K562 (cell line): ENCODE results near the gene RAB7A. TPM values are rescaled to one million over a fixed set of nuclear protein-coding genes. Genes with fewer than 3 reads are reported as not detected.

ENCODE experiments used
- ATAC-seq: fragments of 200-7000 bp; cut with Tn5 transposase; 3 replicates; pipeline ENCODE4 v1.9.1; 2020; ENCODE audit warnings: moderate library complexity
- BruUV-seq: library from RNA; stranded (reverse); fragments of 400-500 nt; replicated peaks from 2 replicates; lab custom pipeline; 2021; lab: Mats Ljungman, UMichigan
- CTCF ChIA-PET: fragments of 300-600 bp; formaldehyde crosslinking; extraction: SDS; loops from one replicate; lab custom pipeline; 2021; ENCODE audit warnings: low intra/inter-chr PET ratio; lab: Yijun Ruan, JAX
- POLR2A ChIA-PET: fragments of 300-600, 350-650 bp; sonication (Branson Sonifier 250); formaldehyde crosslinking; extraction: SDS; loops from one replicate; lab custom pipeline; 2021; ENCODE audit warnings: antibody characterized with exemption, inconsistent platforms; lab: Yijun Ruan, JAX
- DNase-seq, 4 experiments: peaks; one replicate each; pipeline versions ENCODE4 v3.0.0 to v3.0.0-alpha.2; 2011 to 2018; ENCODE audit warnings: low spot score in 3 of 4, mixed read lengths in 3 of 4; ENCODE audit errors: extremely low read depth in 1 of 4
- FAIRE-seq: peaks from 2 replicates; lab custom pipeline; 2011; peaks lifted over from hg19 to GRCh38; lab: Jason Lieb, UNC
- H2AFZ ChIP-seq: 2 replicates; pipeline ENCODE4 v1.6.0; 2011; ENCODE audit warnings: low read depth, low read length, control low read depth, inconsistent platforms
- H3K27ac ChIP-seq: fragments of 200-600 bp; 3 replicates; pipeline ENCODE4 v1.8.0; 2011; ENCODE audit warnings: low read depth, mild to moderate bottlenecking, control low read depth, inconsistent platforms, low read length, moderate library complexity, mixed read lengths; ENCODE audit errors: extremely low read depth
- H3K27me3 ChIP-seq, 2 experiments: fragments of 300-600 bp in 1 of 2; 2 replicates in 1 of 2; 3 replicates in 1 of 2; pipeline versions ENCODE4 v1.6.0 to v1.8.0; 2011; ENCODE audit warnings: inconsistent platforms in 2 of 2, low read length in 2 of 2, mild to moderate bottlenecking in 1 of 2, mixed read lengths in 1 of 2, moderate library complexity in 1 of 2; ENCODE audit not compliant: control insufficient read depth in 2 of 2, insufficient read depth in 2 of 2
- H3K36me3 ChIP-seq: fragments of 300-600 bp; 3 replicates; pipeline ENCODE4 v1.8.0; 2011; ENCODE audit warnings: mild to moderate bottlenecking, low read length, inconsistent platforms; ENCODE audit not compliant: control insufficient read depth, insufficient read depth
- H3K4me1 ChIP-seq, 2 experiments: fragments of 200-600 bp in 1 of 2; replicated peaks in 1 of 2; 2 replicates in 1 of 2; 3 replicates in 1 of 2; pipeline versions ENCODE4 v1.5.1 to v1.8.0; 2011; ENCODE audit warnings: inconsistent platforms in 2 of 2, low read length in 2 of 2, mild to moderate bottlenecking in 1 of 2, mixed read lengths in 1 of 2, moderate library complexity in 1 of 2; ENCODE audit not compliant: control insufficient read depth in 2 of 2, insufficient read depth in 2 of 2
- H3K4me2 ChIP-seq: 2 replicates; pipeline ENCODE4 v1.6.1; 2011; ENCODE audit warnings: low read length, control low read depth, inconsistent platforms, mixed read lengths; ENCODE audit not compliant: insufficient read depth
- H3K4me3 ChIP-seq: fragments of 200-600 bp; sonication (generic), shearing (Covaris generic); 2 replicates; pipeline ENCODE4 v1.5.1; 2016; ENCODE audit warnings: control low read depth, inconsistent platforms
- H3K79me2 ChIP-seq: fragments of 200-600 bp; 3 replicates; pipeline ENCODE4 v1.8.0; 2011; ENCODE audit warnings: low read length, inconsistent platforms; ENCODE audit not compliant: control insufficient read depth, insufficient read depth
- H3K9ac ChIP-seq, 2 experiments: 2 replicates each; pipeline versions ENCODE4 v1.6.0 to v1.6.1; 2011; ENCODE audit warnings: low read depth in 2 of 2, low read length in 2 of 2, control low read depth in 1 of 2, inconsistent platforms in 1 of 2, mild to moderate bottlenecking in 1 of 2, mixed read lengths in 1 of 2; ENCODE audit not compliant: insufficient read depth in 1 of 2
- H3K9me1 ChIP-seq: one replicate; pipeline ENCODE4 v1.6.0; 2011; ENCODE audit warnings: inconsistent platforms, mild to moderate bottlenecking, low read length, moderate library complexity; ENCODE audit not compliant: control insufficient read depth, insufficient read depth
- H3K9me3 ChIP-seq: replicated peaks from 2 replicates; pipeline ENCODE4 v1.5.1; 2011; ENCODE audit warnings: low read depth, low read length, inconsistent platforms; ENCODE audit not compliant: control insufficient read depth, insufficient read depth
- H4K20me1 ChIP-seq: replicated peaks from 2 replicates; pipeline ENCODE4 v1.6.1; 2011; ENCODE audit warnings: low read length, inconsistent platforms, mixed read lengths; ENCODE audit not compliant: control insufficient read depth, insufficient read depth
- EP400 ChIP-seq: fragments of 450-650 bp; IDR thresholded peaks from 2 replicates; pipeline ENCODE4 v1.6.1; 2017; ENCODE audit warnings: antibody characterized with exemption, mild to moderate bottlenecking, moderate library complexity
- ERF ChIP-seq: fragments of 450-650 bp; formaldehyde crosslinking; IDR thresholded peaks from 2 replicates; pipeline ENCODE4 v1.4.0; 2020; ENCODE audit warnings: mild to moderate bottlenecking, mixed read lengths
- HDAC6 ChIP-seq: IDR thresholded peaks from 2 replicates; pipeline ENCODE4 v1.6.1; 2012; ENCODE audit warnings: low read depth, mild to moderate bottlenecking, control low read depth, inconsistent platforms, low read length, moderate library complexity
- SRSF7 ChIP-seq: fragments of 200-400 bp; formaldehyde crosslinking; optimal IDR thresholded peaks from 2 replicates; pipeline ENCODE3; 2017; ENCODE audit warnings: mild to moderate bottlenecking, low read depth, low read length
- ZC3H11A ChIP-seq: IDR thresholded peaks from 2 replicates; pipeline ENCODE4 v1.6.1; 2012; ENCODE audit warnings: low read depth, low read length, improper control_type of control experiment
- ZNF140 ChIP-seq: fragments of 250-450 bp; sonication (Bioruptor Pico); IDR thresholded peaks from 2 replicates; pipeline ENCODE4 v1.8.0; 2021; ENCODE audit warnings: moderate library complexity, mild to moderate bottlenecking, inconsistent platforms
- WGBS: fragments of 100-300 bp; shearing (Covaris generic); methylation state at CpG from one replicate; pipeline ENCODE4 v1.1.6; 2016; ENCODE audit warnings: low coverage, mixed read lengths; ENCODE audit not compliant: insufficient coverage; ENCODE audit errors: missing lambda C conversion rate; 5-methylcytosine and 5-hydroxymethylcytosine counted together
- in situ Hi-C: fragments of 300-500 bp; cut with MboI; formaldehyde crosslinking; loops from 4 replicates; pipeline ENCODE4 v1.15.0; 2018; ENCODE audit warnings: inconsistent platforms, mixed read lengths
- intact Hi-C: fragments of 100-400 bp; cut with micrococcal nuclease; formaldehyde crosslinking; loops from 2 replicates; pipeline ENCODE4 v1.14.2; 2022
- polyA plus RNA-seq, 8 experiments: library from polyadenylated mRNA; depleted of rRNA in 4 of 8; stranded (reverse) in 5 of 8; unstranded in 3 of 8; fragments of >200 nt; fragmentation: Nextera tagmentation in 2 of 8; fragmentation: Illumina TruSeq in 1 of 8; extraction: Ambion mirVana in 2 of 8; extraction: Trizol in 1 of 8; gene quantifications; 2 replicates each; pipeline versions ENCODE4 v1.2.1 to v1.2.3, GENCODE V29; 2011 to 2014; ENCODE audit warnings: inconsistent platforms in 1 of 8, missing spikeins in 1 of 8
- total RNA-seq, 7 experiments: library from RNA; depleted of rRNA in 6 of 7; stranded (reverse); fragments of >200 nt in 6 of 7; fragmentation: Illumina TruSeq in 2 of 7; extraction: Trizol in 2 of 7; gene quantifications; 2 replicates each; pipeline versions ENCODE4 v1.2.1 to v1.2.3, GENCODE V29; 2011 to 2021; ENCODE audit warnings: low replicate concordance in 1 of 7
- TF ChIP-seq, protein P1 (sequence below): IDR thresholded peaks from 3 replicates; pipeline ENCODE4 v1.6.1; 2011; ENCODE audit warnings: borderline replicate concordance, mild to moderate bottlenecking, moderate library complexity; ENCODE audit not compliant: insufficient read length; ENCODE audit errors: extremely low read depth
- TF ChIP-seq, protein P2 (sequence below): fragments of 450-650 bp; IDR thresholded peaks from 2 replicates; pipeline ENCODE4 v1.6.1; 2016; ENCODE audit warnings: mild to moderate bottlenecking, moderate library complexity

Gene RAB7A
- total and polyA plus RNA-seq, 9 of the 15 experiments (the other 6 are each of a cell fraction or from before 2014, with no cell fraction given), result 30.9 to 204 (median 72.8) TPM

DNA sequence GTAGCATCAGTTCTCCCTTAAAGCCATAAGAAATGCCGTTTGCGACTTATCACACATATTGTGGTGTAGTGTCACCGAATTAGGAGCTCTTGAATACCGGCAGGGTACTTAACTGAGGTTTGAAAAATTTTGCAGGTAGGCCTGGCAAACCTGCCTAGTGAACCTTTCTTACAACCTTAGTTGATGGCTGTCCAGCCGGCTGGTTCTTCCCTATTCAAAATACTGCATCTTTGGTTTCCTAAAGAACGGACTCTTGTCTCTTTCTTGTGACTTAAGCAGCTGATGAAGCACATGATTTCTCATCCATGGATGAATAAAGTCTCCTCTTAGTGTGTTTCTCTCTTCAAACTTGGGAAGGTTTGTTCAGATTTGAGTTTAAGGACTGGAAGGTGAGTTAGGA is 1.5 kb downstream of the RAB7A start:
- BruUV-seq, result no TSS peak
- Histone ChIP-seq H3K4me3 (peak overlapping the region; percentile 99), H3K4me2 (peak overlapping the region; percentile 96), H3K27ac (no peak overlapping the region), H3K27me3 (no peaks in the 10 kb centered on the region), H3K9me1 (no peaks in the 10 kb centered on the region), H3K9me3 (no peaks in the 10 kb centered on the region), H4K20me1 (peaks cover 47% of the 10 kb centered on the region), H3K79me2 (peaks cover 70% of the 10 kb centered on the region), H3K4me1 (peaks cover 21 to 44% of the 10 kb centered on the region in 2 experiments), H3K9ac (peak overlapping the region; percentile 65 to 91; a peak in 3 of 4 replicates), H3K36me3 (peaks cover 25% of the 10 kb centered on the region; the same call in 1 of the 3 replicates), H2AFZ (no peak overlapping the region)
- intact Hi-C loops (no loop called here), in situ Hi-C loops (no loop called here)
- 0% methylated on average over 4 of the region's 6 CpGs for WGBS
- FAIRE-seq (no peak), DNase-seq (no peak), ATAC-seq (no peak)
- ChIA-PET CTCF (no interaction called here), POLR2A (interaction anchor here (0.7 to 1.5 kb wide), 2 partner anchors 10 to 47 kb away, joined by 3 to 4 read pairs; no protein-coding TSS in a partner anchor)
- TF ChIP-seq ERF (CRISPR knock-in tag) (no peak), HDAC6 (no peak), ZNF140 (CRISPR knock-in tag) (no peak), EP400 (no peak), ZC3H11A (no peak), SRSF7 (no peak)
- TF ChIP-seq, protein P1, sequence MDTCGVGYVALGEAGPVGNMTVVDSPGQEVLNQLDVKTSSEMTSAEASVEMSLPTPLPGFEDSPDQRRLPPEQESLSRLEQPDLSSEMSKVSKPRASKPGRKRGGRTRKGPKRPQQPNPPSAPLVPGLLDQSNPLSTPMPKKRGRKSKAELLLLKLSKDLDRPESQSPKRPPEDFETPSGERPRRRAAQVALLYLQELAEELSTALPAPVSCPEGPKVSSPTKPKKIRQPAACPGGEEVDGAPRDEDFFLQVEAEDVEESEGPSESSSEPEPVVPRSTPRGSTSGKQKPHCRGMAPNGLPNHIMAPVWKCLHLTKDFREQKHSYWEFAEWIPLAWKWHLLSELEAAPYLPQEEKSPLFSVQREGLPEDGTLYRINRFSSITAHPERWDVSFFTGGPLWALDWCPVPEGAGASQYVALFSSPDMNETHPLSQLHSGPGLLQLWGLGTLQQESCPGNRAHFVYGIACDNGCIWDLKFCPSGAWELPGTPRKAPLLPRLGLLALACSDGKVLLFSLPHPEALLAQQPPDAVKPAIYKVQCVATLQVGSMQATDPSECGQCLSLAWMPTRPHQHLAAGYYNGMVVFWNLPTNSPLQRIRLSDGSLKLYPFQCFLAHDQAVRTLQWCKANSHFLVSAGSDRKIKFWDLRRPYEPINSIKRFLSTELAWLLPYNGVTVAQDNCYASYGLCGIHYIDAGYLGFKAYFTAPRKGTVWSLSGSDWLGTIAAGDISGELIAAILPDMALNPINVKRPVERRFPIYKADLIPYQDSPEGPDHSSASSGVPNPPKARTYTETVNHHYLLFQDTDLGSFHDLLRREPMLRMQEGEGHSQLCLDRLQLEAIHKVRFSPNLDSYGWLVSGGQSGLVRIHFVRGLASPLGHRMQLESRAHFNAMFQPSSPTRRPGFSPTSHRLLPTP, result no peak
- TF ChIP-seq, protein P2, sequence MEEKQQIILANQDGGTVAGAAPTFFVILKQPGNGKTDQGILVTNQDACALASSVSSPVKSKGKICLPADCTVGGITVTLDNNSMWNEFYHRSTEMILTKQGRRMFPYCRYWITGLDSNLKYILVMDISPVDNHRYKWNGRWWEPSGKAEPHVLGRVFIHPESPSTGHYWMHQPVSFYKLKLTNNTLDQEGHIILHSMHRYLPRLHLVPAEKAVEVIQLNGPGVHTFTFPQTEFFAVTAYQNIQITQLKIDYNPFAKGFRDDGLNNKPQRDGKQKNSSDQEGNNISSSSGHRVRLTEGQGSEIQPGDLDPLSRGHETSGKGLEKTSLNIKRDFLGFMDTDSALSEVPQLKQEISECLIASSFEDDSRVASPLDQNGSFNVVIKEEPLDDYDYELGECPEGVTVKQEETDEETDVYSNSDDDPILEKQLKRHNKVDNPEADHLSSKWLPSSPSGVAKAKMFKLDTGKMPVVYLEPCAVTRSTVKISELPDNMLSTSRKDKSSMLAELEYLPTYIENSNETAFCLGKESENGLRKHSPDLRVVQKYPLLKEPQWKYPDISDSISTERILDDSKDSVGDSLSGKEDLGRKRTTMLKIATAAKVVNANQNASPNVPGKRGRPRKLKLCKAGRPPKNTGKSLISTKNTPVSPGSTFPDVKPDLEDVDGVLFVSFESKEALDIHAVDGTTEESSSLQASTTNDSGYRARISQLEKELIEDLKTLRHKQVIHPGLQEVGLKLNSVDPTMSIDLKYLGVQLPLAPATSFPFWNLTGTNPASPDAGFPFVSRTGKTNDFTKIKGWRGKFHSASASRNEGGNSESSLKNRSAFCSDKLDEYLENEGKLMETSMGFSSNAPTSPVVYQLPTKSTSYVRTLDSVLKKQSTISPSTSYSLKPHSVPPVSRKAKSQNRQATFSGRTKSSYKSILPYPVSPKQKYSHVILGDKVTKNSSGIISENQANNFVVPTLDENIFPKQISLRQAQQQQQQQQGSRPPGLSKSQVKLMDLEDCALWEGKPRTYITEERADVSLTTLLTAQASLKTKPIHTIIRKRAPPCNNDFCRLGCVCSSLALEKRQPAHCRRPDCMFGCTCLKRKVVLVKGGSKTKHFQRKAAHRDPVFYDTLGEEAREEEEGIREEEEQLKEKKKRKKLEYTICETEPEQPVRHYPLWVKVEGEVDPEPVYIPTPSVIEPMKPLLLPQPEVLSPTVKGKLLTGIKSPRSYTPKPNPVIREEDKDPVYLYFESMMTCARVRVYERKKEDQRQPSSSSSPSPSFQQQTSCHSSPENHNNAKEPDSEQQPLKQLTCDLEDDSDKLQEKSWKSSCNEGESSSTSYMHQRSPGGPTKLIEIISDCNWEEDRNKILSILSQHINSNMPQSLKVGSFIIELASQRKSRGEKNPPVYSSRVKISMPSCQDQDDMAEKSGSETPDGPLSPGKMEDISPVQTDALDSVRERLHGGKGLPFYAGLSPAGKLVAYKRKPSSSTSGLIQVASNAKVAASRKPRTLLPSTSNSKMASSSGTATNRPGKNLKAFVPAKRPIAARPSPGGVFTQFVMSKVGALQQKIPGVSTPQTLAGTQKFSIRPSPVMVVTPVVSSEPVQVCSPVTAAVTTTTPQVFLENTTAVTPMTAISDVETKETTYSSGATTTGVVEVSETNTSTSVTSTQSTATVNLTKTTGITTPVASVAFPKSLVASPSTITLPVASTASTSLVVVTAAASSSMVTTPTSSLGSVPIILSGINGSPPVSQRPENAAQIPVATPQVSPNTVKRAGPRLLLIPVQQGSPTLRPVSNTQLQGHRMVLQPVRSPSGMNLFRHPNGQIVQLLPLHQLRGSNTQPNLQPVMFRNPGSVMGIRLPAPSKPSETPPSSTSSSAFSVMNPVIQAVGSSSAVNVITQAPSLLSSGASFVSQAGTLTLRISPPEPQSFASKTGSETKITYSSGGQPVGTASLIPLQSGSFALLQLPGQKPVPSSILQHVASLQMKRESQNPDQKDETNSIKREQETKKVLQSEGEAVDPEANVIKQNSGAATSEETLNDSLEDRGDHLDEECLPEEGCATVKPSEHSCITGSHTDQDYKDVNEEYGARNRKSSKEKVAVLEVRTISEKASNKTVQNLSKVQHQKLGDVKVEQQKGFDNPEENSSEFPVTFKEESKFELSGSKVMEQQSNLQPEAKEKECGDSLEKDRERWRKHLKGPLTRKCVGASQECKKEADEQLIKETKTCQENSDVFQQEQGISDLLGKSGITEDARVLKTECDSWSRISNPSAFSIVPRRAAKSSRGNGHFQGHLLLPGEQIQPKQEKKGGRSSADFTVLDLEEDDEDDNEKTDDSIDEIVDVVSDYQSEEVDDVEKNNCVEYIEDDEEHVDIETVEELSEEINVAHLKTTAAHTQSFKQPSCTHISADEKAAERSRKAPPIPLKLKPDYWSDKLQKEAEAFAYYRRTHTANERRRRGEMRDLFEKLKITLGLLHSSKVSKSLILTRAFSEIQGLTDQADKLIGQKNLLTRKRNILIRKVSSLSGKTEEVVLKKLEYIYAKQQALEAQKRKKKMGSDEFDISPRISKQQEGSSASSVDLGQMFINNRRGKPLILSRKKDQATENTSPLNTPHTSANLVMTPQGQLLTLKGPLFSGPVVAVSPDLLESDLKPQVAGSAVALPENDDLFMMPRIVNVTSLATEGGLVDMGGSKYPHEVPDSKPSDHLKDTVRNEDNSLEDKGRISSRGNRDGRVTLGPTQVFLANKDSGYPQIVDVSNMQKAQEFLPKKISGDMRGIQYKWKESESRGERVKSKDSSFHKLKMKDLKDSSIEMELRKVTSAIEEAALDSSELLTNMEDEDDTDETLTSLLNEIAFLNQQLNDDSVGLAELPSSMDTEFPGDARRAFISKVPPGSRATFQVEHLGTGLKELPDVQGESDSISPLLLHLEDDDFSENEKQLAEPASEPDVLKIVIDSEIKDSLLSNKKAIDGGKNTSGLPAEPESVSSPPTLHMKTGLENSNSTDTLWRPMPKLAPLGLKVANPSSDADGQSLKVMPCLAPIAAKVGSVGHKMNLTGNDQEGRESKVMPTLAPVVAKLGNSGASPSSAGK, result no peak
